MCF 10A (cell line): ENCODE results near the gene MED13L. TPM values are rescaled to one million over a fixed set of nuclear protein-coding genes. Genes with fewer than 3 reads are reported as not detected.

ENCODE experiments used
- BruUV-seq: library from RNA; stranded (reverse); fragments of 400-500 nt; replicated peaks from 2 replicates; lab custom pipeline; 2021; lab: Mats Ljungman, UMichigan
- CTCF ChIA-PET: fragments of 300-600 bp; sonication (Branson Sonifier 250); formaldehyde crosslinking; extraction: SDS; loops from one replicate; lab custom pipeline; 2021; ENCODE audit warnings: antibody characterized with exemption, inconsistent platforms; lab: Yijun Ruan, JAX
- POLR2A ChIA-PET: fragments of 300-600, 350-650 bp; sonication (Branson Sonifier 250); formaldehyde crosslinking; extraction: SDS; loops from one replicate; lab custom pipeline; 2020; ENCODE audit warnings: antibody characterized with exemption, inconsistent platforms; lab: Yijun Ruan, JAX
- DNase-seq: peaks from one replicate; pipeline ENCODE4 v3.0.0-alpha.2; 2018; ENCODE audit not compliant: unreplicated experiment
- H3K27ac Mint-ChIP-seq: one replicate; pipeline ENCODE4 v1.8.0; 2022; ENCODE audit warnings: mild to moderate bottlenecking, low read depth, mixed read lengths; ENCODE audit not compliant: unreplicated experiment
- H3K27me3 Mint-ChIP-seq: one replicate; pipeline ENCODE4 v1.8.0; 2022; ENCODE audit warnings: mixed read lengths; ENCODE audit not compliant: insufficient read depth, unreplicated experiment
- H3K36me3 Mint-ChIP-seq: one replicate; pipeline ENCODE4 v1.8.0; 2022; ENCODE audit warnings: mild to moderate bottlenecking, moderate library complexity, mixed read lengths; ENCODE audit not compliant: insufficient read depth, unreplicated experiment
- H3K4me1 Mint-ChIP-seq: one replicate; pipeline ENCODE4 v1.8.0; 2022; ENCODE audit warnings: mixed read lengths; ENCODE audit not compliant: insufficient read depth, unreplicated experiment
- H3K4me3 Mint-ChIP-seq: one replicate; pipeline ENCODE4 v1.8.0; 2022; ENCODE audit warnings: mild to moderate bottlenecking, moderate library complexity, mixed read lengths; ENCODE audit not compliant: unreplicated experiment
- H3K9me3 Mint-ChIP-seq: one replicate; pipeline ENCODE4 v1.8.0; 2022; ENCODE audit warnings: mixed read lengths; ENCODE audit not compliant: unreplicated experiment
- CTCF ChIP-seq: fragments of 200-600 bp; IDR thresholded peaks from one replicate; pipeline ENCODE4 v1.8.0; 2022; ENCODE audit warnings: antibody characterized with exemption, mild to moderate bottlenecking; ENCODE audit not compliant: unreplicated experiment
- intact Hi-C: fragments of 100-400 bp; cut with micrococcal nuclease; formaldehyde crosslinking; loops from 2 replicates; pipeline ENCODE4 v1.14.1; 2022
- total RNA-seq: library from RNA; stranded (reverse); gene quantifications from 2 replicates; pipeline ENCODE4 v1.2.3, GENCODE V29; 2022

MED13L gene
- total RNA-seq, 1 experiment from 2014 or later: 91.6 TPM

DNA sequence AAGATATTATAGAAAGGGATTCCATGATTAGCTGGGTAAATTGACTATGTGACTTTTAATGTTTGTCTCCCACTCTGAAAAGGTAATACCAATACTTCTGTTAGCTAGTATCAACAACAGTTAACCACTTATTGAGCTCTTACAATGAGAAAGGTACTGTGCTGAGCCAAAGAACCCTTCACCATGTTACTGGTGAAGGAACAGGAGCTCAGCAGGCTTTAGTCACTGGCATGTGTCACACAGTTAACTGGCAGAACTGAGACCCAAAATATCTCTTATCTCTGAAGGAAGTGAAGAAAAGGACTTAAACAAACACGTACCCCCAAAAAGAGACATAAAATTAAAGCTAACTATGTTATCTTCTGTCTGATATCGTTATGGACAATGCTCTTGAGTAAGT is 170.6 kb downstream of the MED13L start:
- H3K27me3 Mint-ChIP-seq: no peaks in the 10 kb centered on the region
- peaks cover 6% of the 10 kb centered on the region for H3K36me3 Mint-ChIP-seq
- TF ChIP-seq CTCF: no peak
- no peaks in the 10 kb centered on the region for H3K9me3 Mint-ChIP-seq
- H3K4me1 Mint-ChIP-seq: peaks cover 5% of the 10 kb centered on the region
- POLR2A ChIA-PET: interaction anchor here (1.1 to 2.9 kb wide), 2 partner anchors 9 to 12 kb away, joined by 5 to 6 read pairs; no protein-coding TSS in a partner anchor
- no peak overlapping the region for H3K27ac Mint-ChIP-seq
- no TSS peak for BruUV-seq
- CTCF ChIA-PET: interaction anchor here (0.6 to 0.8 kb wide), 5 partner anchors 9 to 259 kb away, joined by 3 to 6 read pairs (median 3); no protein-coding TSS in a partner anchor
- intact Hi-C loops: no loop called here
- no peak overlapping the region for H3K4me3 Mint-ChIP-seq
- no peak for DNase-seq

DNA sequence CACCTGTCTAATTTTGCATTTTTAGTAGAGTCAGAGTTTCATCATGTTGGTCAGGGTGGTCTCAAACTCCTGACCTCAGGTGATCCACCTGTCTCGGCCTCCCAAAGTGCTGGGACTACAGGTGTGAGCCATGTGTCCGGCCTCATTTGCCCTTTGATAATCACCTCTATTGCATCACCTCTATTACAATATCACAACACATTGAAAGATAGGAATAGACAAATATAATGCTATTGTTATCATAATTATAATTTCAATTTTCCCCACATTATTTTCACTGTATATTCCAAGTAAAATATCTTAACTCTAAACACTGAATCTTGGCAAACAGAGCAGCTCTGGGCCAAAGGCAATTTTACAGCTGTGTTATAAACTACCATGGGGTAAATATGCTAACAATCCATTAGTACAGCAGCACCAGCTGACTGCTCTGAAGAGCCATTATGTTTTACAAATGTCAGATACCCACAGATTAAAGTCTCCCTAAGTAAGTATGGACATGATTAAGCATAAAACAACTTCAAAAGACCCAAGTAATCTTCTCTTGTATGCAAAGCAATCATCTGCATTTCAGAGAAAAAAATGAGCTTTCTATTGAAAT is 173.2 kb downstream of the MED13L start:
- intact Hi-C loops: no loop called here
- no peak overlapping the region for H3K4me3 Mint-ChIP-seq
- POLR2A ChIA-PET: interaction anchor here (0.5 to 0.6 kb wide), 2 partner anchors 17 to 26 kb away, joined by 3 read pairs; no protein-coding TSS in a partner anchor
- H3K9me3 Mint-ChIP-seq: no peaks in the 10 kb centered on the region
- H3K4me1 Mint-ChIP-seq: peaks cover 16% of the 10 kb centered on the region
- DNase-seq: no peak
- H3K27me3 Mint-ChIP-seq: no peaks in the 10 kb centered on the region
- H3K27ac Mint-ChIP-seq: no peak overlapping the region
- CTCF ChIA-PET: no interaction called here
- BruUV-seq: no TSS peak
- no peak for TF ChIP-seq CTCF
- no peaks in the 10 kb centered on the region for H3K36me3 Mint-ChIP-seq

DNA sequence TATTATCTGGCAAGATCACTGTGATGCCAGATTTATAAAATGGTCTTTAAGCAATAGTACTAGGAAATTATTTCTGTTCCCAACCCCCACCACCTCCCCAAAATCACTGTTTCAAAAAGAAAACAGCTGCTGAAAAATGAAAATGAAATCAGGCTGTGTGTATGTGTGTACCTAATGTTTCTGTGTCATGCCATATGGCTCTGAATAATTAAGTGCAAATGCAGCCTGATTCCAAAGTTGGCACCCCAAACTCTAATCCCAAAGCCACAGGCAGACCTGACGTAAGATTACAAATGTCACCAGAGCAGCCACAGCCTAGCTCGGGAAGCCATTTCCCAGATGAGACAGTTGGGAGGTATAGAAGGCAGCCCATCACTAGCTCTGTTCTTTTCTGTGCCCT is 175.5 kb downstream of the MED13L start:
- H3K27ac Mint-ChIP-seq: no peak overlapping the region
- intact Hi-C loops: no loop called here
- no peaks in the 10 kb centered on the region for H3K27me3 Mint-ChIP-seq
- POLR2A ChIA-PET: no interaction called here
- no TSS peak for BruUV-seq
- DNase-seq: no peak
- peaks cover 16% of the 10 kb centered on the region for H3K4me1 Mint-ChIP-seq
- no peak for TF ChIP-seq CTCF
- H3K9me3 Mint-ChIP-seq: no peaks in the 10 kb centered on the region
- no peaks in the 10 kb centered on the region for H3K36me3 Mint-ChIP-seq
- H3K4me3 Mint-ChIP-seq: no peak overlapping the region
- CTCF ChIA-PET: no interaction called here

GRCh38 chr12:116099652-116100432 is 177.7 kb downstream of the MED13L start:
- Mint-ChIP-seq H3K36me3 (no peaks in the 10 kb centered on the region), H3K4me3 (no peak overlapping the region), H3K27ac (no peak overlapping the region), H3K4me1 (peaks cover 11% of the 10 kb centered on the region), H3K27me3 (no peaks in the 10 kb centered on the region), H3K9me3 (no peaks in the 10 kb centered on the region)
- no peak for TF ChIP-seq CTCF
- intact Hi-C loops: no loop called here
- BruUV-seq: no TSS peak
- DNase-seq: no peak
- POLR2A ChIA-PET: interaction anchor here (0.7 kb wide), 1 partner anchor 28 kb away, joined by 3 read pairs; no protein-coding TSS in a partner anchor
- CTCF ChIA-PET: no interaction called here
